Adrenal gland (tissue), 12 donors: ENCODE measurements around the gene MVB12B. TPM values are rescaled to one million over a fixed set of nuclear protein-coding genes. Genes with fewer than 3 reads are reported as not detected.

Source experiments
- DNase-seq, 7 donors: peaks; one replicate each; pipeline ENCODE4 v3.0.0-alpha.2; 2019 to 2020
- H3K27ac ChIP-seq, 5 donors: fragments of 200-600 bp; sonication (generic) in 4 of 5; 1 replicate in 3 of 5; 2 replicates in 2 of 5; pipeline versions ENCODE4 v1.5.1 to v1.8.0; 2016 to 2020; ENCODE audit warnings: mild to moderate bottlenecking in 1 of 5
- H3K27me3 ChIP-seq: fragments of 200-600 bp; 2 replicates; pipeline ENCODE4 v1.8.0; 2021
- H3K36me3 ChIP-seq, 2 donors: fragments of 200-600 bp; replicated peaks in 1 of 2; 1 replicate in 1 of 2; 2 replicates in 1 of 2; pipeline versions ENCODE4 v1.5.1 to v1.8.0; 2018 to 2022
- H3K4me1 ChIP-seq, 2 donors: fragments of 200-600 bp; replicated peaks in 1 of 2; 1 replicate in 1 of 2; 2 replicates in 1 of 2; pipeline versions ENCODE4 v1.5.1 to v1.8.0; 2018 to 2021
- H3K4me3 ChIP-seq, 4 donors: fragments of 200-600 bp; sonication (generic) in 3 of 4; one replicate each; pipeline ENCODE4 v1.5.1; 2016 to 2018
- H3K9me3 ChIP-seq, 3 donors: fragments of 200-600 bp; sonication (generic) in 1 of 3; replicated peaks in 1 of 3; 1 replicate in 2 of 3; 2 replicates in 1 of 3; pipeline versions ENCODE4 v1.5.1 to v1.8.0; 2016 to 2021
- POLR2A ChIP-seq, 2 donors: fragments of 450-650 bp; IDR thresholded peaks; one replicate each; pipeline ENCODE4 v1.6.1; 2017; ENCODE audit warnings: antibody characterized with exemption in 2 of 2, mild to moderate bottlenecking in 2 of 2, moderate library complexity in 1 of 2
- WGBS, 4 donors: extraction: QIAGEN DNeasy Blood & Tissue Kit in 2 of 4; methylation state at CpG; one replicate each; pipeline versions ENCODE4 v1.1.5 to v1.1.7; 2013 to 2017; 5-methylcytosine and 5-hydroxymethylcytosine counted together
- intact Hi-C, 2 donors: fragments of 100-400 bp; cut with DNase I; formaldehyde crosslinking; loops; one replicate each; pipeline versions ENCODE4 v1.14.1 to v1.15.0; 2022 to 2023
- polyA plus RNA-seq, 3 donors: library from polyadenylated mRNA; stranded (reverse); fragments of 200-250 nt in 2 of 3; fragments of 350-450 nt in 1 of 3; fragmentation: Illumina TruSeq in 1 of 3; extraction: RNeasy Lipid Tissue Mini Kit (QIAGEN cat#74804) in 1 of 3; gene quantifications; one replicate each; pipeline ENCODE4 v1.2.3, GENCODE V29; 2013 to 2014
- total RNA-seq, 9 donors: library from RNA; depleted of rRNA in 4 of 9; stranded (reverse); fragments of >200 nt in 4 of 9; fragments of 120-200 nt in 1 of 9; fragmentation: NEBNext Ultra II Directional in 1 of 9; extraction: Animal tissue kit (Norgen Biotek cat#: 25700) in 1 of 9; gene quantifications; one replicate each; pipeline versions ENCODE4 v1.1.0 to v1.2.4, GENCODE V29; 2013 to 2023
- TF ChIP-seq, protein P1 (sequence below), 6 experiments: fragments of 450-650 bp in 4 of 6; fragments of 200-600 bp in 2 of 6; sonication (generic) in 1 of 6; IDR thresholded peaks; 1 replicate in 5 of 6; 2 replicates in 1 of 6; pipeline versions ENCODE4 v1.5.1 to v1.8.0; 2016 to 2021; ENCODE audit warnings: antibody characterized with exemption in 6 of 6, mild to moderate bottlenecking in 2 of 6, moderate library complexity in 1 of 6
- donor health status: healthy with polysubstance abuse.
- donor health status: Bipolar disorder and iron deficiency.
- donor health status: DM: yes; HTN: yes; CAD: no.
- donor health status: DM: no; HTN: no; CAD: no.
- donor health status: DM: no; HTN: no; CAD: no.
- donor health status: DM: yes; HTN: yes; CAD: no.

The MVB12B gene
- total and polyA plus RNA-seq, 12 donors, result 3.7 to 20.5 (median 12.8) TPM

DNA sequence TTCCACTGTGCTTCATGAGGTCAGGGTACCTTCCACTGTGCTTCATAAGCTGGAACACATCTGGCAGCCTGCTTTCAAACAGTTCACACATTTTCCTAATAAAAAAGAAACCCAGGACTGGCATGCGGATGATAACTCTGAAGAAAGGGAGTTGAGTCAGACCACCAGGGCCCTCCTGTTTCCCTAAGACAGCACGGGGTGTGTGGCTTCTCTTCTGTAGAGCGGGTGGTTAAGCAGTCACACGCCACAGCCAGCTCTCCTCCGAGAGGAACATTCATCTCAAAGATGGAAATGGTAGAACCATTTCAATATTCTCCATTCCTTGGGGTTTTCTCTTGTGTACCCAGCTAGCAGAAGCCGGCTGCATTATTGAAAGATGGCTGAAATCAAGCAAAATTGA lies 159.0 kb downstream of the MVB12B start:
- 92 to 96% (median 94%) methylated on average over 6 of the region's 6 CpGs for WGBS, 4 donors
- Histone ChIP-seq H3K27ac (no peak overlapping the region), H3K27me3 (no peaks in the 10 kb centered on the region), H3K9me3 (no peaks in the 10 kb centered on the region), H3K36me3 (peaks cover 0 to 4% of the 10 kb centered on the region in 2 donors), H3K4me3 (no peak overlapping the region), H3K4me1 (peaks cover 5 to 11% of the 10 kb centered on the region in 2 donors)
- no peak for TF ChIP-seq POLR2A (IDR thresholded peaks at IDR 0.05)
- TF ChIP-seq, protein P1, sequence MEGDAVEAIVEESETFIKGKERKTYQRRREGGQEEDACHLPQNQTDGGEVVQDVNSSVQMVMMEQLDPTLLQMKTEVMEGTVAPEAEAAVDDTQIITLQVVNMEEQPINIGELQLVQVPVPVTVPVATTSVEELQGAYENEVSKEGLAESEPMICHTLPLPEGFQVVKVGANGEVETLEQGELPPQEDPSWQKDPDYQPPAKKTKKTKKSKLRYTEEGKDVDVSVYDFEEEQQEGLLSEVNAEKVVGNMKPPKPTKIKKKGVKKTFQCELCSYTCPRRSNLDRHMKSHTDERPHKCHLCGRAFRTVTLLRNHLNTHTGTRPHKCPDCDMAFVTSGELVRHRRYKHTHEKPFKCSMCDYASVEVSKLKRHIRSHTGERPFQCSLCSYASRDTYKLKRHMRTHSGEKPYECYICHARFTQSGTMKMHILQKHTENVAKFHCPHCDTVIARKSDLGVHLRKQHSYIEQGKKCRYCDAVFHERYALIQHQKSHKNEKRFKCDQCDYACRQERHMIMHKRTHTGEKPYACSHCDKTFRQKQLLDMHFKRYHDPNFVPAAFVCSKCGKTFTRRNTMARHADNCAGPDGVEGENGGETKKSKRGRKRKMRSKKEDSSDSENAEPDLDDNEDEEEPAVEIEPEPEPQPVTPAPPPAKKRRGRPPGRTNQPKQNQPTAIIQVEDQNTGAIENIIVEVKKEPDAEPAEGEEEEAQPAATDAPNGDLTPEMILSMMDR (IDR thresholded peaks at IDR 0.05), result no peak
- no peak for DNase-seq
- intact Hi-C loops, result no loop called here

GRCh38 chr9:126486276-126486675 lies 159.6 kb downstream of the MVB12B start:
- no peaks in the 10 kb centered on the region for H3K27me3 ChIP-seq
- intact Hi-C loops, result no loop called here
- WGBS, 4 donors, result 88 to 95% (median 92%) methylated on average over 9 to 11 of the region's 11 CpGs
- no peaks in the 10 kb centered on the region for H3K9me3 ChIP-seq
- H3K4me3 ChIP-seq, result no peak overlapping the region
- H3K27ac ChIP-seq, result no peak overlapping the region
- DNase-seq, result no peak
- peaks cover 0 to 4% of the 10 kb centered on the region in 2 donors for H3K36me3 ChIP-seq
- no peak for TF ChIP-seq POLR2A (IDR thresholded peaks at IDR 0.05)
- TF ChIP-seq, protein P1 (IDR thresholded peaks at IDR 0.05), result no peak
- peaks cover 5 to 11% of the 10 kb centered on the region in 2 donors for H3K4me1 ChIP-seq

- intact Hi-C loops, result no loop called here
- Histone ChIP-seq H3K27me3 (no peaks in the 10 kb centered on the region), H3K9me3 (no peaks in the 10 kb centered on the region), H3K36me3 (peaks cover 0 to 4% of the 10 kb centered on the region in 2 donors), H3K27ac (no peak overlapping the region), H3K4me3 (no peak overlapping the region), H3K4me1 (no peaks in the 10 kb centered on the region)
- TF ChIP-seq POLR2A (IDR thresholded peaks at IDR 0.05), result no peak
- TF ChIP-seq, protein P1 (IDR thresholded peaks at IDR 0.05), result no peak
- 87 to 93% (median 89%) methylated on average over 12 of the region's 12 CpGs for WGBS, 4 donors
- DNase-seq, result no peak
These were observed 161.2 kb downstream of the MVB12B start for GRCh38 chr9:126487856-126488255.

- intact Hi-C loops, result no loop called here
- no peaks in the 10 kb centered on the region for H3K4me1 ChIP-seq
- H3K36me3 ChIP-seq, result peaks cover 0 to 4% of the 10 kb centered on the region in 2 donors
- H3K27me3 ChIP-seq, result no peaks in the 10 kb centered on the region
- no peak overlapping the region for H3K4me3 ChIP-seq
- no peaks in the 10 kb centered on the region for H3K9me3 ChIP-seq
- no peak for DNase-seq
- TF ChIP-seq, protein P1 (IDR thresholded peaks at IDR 0.05), result no peak
- TF ChIP-seq POLR2A (IDR thresholded peaks at IDR 0.05), result no peak
- WGBS, 4 donors, result 65 to 77% (median 70%) methylated on average over 8 of the region's 8 CpGs
- no peak overlapping the region for H3K27ac ChIP-seq
These were observed 161.7 kb downstream of the MVB12B start for GRCh38 chr9:126488310-126488709.
